H1 (cell line): ENCODE measurements around the gene TRAF3.

Experiments used
- ATF3 ChIP-seq: IDR thresholded peaks from 2 replicates; pipeline ENCODE4 v1.6.1; 2011; ENCODE audit warnings: low read depth, mild to moderate bottlenecking, low read length; ENCODE audit not compliant: insufficient read depth
- EP300 ChIP-seq, 2 experiments: IDR thresholded peaks; 1 replicate in 1 of 2; 2 replicates in 1 of 2; pipeline ENCODE4 v1.6.1; 2011 to 2012; ENCODE audit warnings: low read depth in 2 of 2, low read length in 2 of 2, mild to moderate bottlenecking in 2 of 2, borderline replicate concordance in 1 of 2, inconsistent platforms in 1 of 2, moderate library complexity in 1 of 2
- JUN ChIP-seq: IDR thresholded peaks from 2 replicates; pipeline ENCODE4 v1.6.1; 2011; ENCODE audit warnings: low read depth, mild to moderate bottlenecking, improper control_type of control experiment, low read length
- POLR2A ChIP-seq, 2 experiments: IDR thresholded peaks; 1 replicate in 1 of 2; 2 replicates in 1 of 2; pipeline ENCODE4 v1.6.1; 2011; ENCODE audit warnings: low read depth in 2 of 2, low read length in 2 of 2, mild to moderate bottlenecking in 2 of 2; ENCODE audit errors: control extremely low read depth in 1 of 2
- SRF ChIP-seq: IDR thresholded peaks from 2 replicates; pipeline ENCODE4 v1.6.1; 2011; ENCODE audit warnings: mild to moderate bottlenecking, low read depth, low read length, moderate library complexity
- SUZ12 ChIP-seq: fragments of 200-600 bp; sonication (generic); IDR thresholded peaks from 2 replicates; pipeline ENCODE4 v1.6.1; 2012; ENCODE audit warnings: mild to moderate bottlenecking, inconsistent platforms, low read length, moderate library complexity, mixed read lengths
- TAF1 ChIP-seq: IDR thresholded peaks from 2 replicates; pipeline ENCODE4 v1.6.1; 2011; ENCODE audit warnings: mild to moderate bottlenecking, low read depth, low read length
- TBP ChIP-seq: IDR thresholded peaks from 2 replicates; pipeline ENCODE4 v1.6.1; 2011; ENCODE audit warnings: low read depth, low read length, improper control_type of control experiment
- TEAD4 ChIP-seq: IDR thresholded peaks from 2 replicates; pipeline ENCODE4 v1.6.1; 2012; ENCODE audit warnings: low read depth, low read length, inconsistent platforms, mixed read lengths
- TF ChIP-seq, protein P1 (sequence below), 3 experiments: IDR thresholded peaks; 1 replicate in 2 of 3; 2 replicates in 1 of 3; pipeline versions ENCODE4 v1.5.1 to v1.6.1; 2011; ENCODE audit warnings: low read length in 3 of 3, mild to moderate bottlenecking in 3 of 3, inconsistent platforms in 2 of 3, low read depth in 1 of 3, moderate library complexity in 1 of 3; ENCODE audit not compliant: insufficient read depth in 1 of 3; ENCODE audit errors: control extremely low read depth in 1 of 3

DNA sequence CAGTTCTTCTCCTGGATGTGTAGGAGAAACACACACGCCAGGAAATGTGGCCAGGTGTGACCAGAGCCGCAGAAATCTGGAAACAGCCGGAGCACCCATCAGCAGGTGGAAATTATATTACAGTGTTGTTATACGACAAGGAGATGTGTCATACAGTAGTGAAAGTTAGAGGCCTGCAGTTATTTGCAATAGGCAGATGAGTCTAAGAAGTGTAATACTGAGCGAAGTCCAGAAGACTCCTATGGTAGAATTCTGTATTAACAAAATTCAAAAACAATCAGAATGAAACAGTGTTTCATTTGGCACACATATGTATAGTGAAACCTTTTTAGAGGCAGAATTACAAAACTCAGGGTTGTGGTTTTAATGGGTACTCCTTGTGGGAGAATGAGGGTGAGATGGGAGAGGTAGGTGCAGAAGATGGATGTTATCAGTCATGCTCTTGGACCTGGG, 105.9 kb downstream of the TRAF3 start:
- TF ChIP-seq TAF1 = no peak
- TF ChIP-seq SUZ12 = no peak
- TF ChIP-seq POLR2A (IDR thresholded peaks at IDR 0.05; ENCODE audit: control extremely low read depth in 1 of 2, low read depth in 2 of 2, low read length in 2 of 2) = no peak
- TF ChIP-seq, protein P1, sequence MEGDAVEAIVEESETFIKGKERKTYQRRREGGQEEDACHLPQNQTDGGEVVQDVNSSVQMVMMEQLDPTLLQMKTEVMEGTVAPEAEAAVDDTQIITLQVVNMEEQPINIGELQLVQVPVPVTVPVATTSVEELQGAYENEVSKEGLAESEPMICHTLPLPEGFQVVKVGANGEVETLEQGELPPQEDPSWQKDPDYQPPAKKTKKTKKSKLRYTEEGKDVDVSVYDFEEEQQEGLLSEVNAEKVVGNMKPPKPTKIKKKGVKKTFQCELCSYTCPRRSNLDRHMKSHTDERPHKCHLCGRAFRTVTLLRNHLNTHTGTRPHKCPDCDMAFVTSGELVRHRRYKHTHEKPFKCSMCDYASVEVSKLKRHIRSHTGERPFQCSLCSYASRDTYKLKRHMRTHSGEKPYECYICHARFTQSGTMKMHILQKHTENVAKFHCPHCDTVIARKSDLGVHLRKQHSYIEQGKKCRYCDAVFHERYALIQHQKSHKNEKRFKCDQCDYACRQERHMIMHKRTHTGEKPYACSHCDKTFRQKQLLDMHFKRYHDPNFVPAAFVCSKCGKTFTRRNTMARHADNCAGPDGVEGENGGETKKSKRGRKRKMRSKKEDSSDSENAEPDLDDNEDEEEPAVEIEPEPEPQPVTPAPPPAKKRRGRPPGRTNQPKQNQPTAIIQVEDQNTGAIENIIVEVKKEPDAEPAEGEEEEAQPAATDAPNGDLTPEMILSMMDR (IDR thresholded peaks at IDR 0.05; ENCODE audit: control extremely low read depth in 1 of 3, insufficient read depth in 1 of 3, low read depth in 1 of 3, low read length in 3 of 3) = no peak
- TF ChIP-seq JUN = no peak
- TF ChIP-seq TEAD4 = no peak
- no peak for TF ChIP-seq TBP
- TF ChIP-seq EP300 (IDR thresholded peaks at IDR 0.05; ENCODE audit: borderline replicate concordance in 1 of 2, low read depth in 2 of 2, low read length in 2 of 2) = no peak
- TF ChIP-seq ATF3 = no peak
- no peak for TF ChIP-seq SRF
